Neural cell (in vitro differentiated cells): Measurements from ENCODE around the gene INPP1. TPM values are rescaled to one million over a fixed set of nuclear protein-coding genes. Genes with fewer than 3 reads are reported as not detected.

ENCODE experiments used
- H2AFZ ChIP-seq: fragments of 200-600, 300-800 bp; sonication (generic), shearing (Covaris generic); 2 replicates; pipeline ENCODE4 v1.6.0; 2014; ENCODE audit warnings: low read depth, mild to moderate bottlenecking, antibody characterized with exemption, low read length, moderate library complexity
- H3F3A ChIP-seq: fragments of 200-600 bp; shearing (Covaris generic); 2 replicates; pipeline ENCODE4 v1.6.1; 2016; ENCODE audit warnings: mild to moderate bottlenecking, moderate library complexity, mixed read lengths, antibody characterized with exemption, low read length; ENCODE audit not compliant: insufficient read depth, poor library complexity, severe bottlenecking
- H3K27ac ChIP-seq: fragments of 200-600, 300-800 bp; sonication (generic), shearing (Covaris generic); 2 replicates; pipeline ENCODE4 v1.5.1; 2014; ENCODE audit warnings: mild to moderate bottlenecking, low read length, moderate library complexity
- H3K27me3 ChIP-seq: fragments of 300-800, 200-600 bp; sonication (generic), shearing (Covaris generic); 2 replicates; pipeline ENCODE4 v1.6.0; 2014; ENCODE audit warnings: mild to moderate bottlenecking, low read depth, low read length, moderate library complexity; ENCODE audit not compliant: insufficient read depth
- H3K36me3 ChIP-seq: fragments of 300-800, 200-600 bp; sonication (generic), shearing (Covaris generic); 2 replicates; pipeline ENCODE4 v1.5.1; 2014; ENCODE audit warnings: mild to moderate bottlenecking, antibody characterized with exemption, low read length, moderate library complexity; ENCODE audit not compliant: insufficient read depth
- H3K4me2 ChIP-seq: fragments of 300-800, 200-600 bp; sonication (generic), shearing (Covaris generic); 2 replicates; pipeline ENCODE4 v1.6.0; 2014; ENCODE audit warnings: mild to moderate bottlenecking, low read length
- H3K4me3 ChIP-seq: fragments of 300-800, 200-600 bp; sonication (generic), shearing (Covaris generic); 2 replicates; pipeline ENCODE4 v1.5.1; 2014; ENCODE audit warnings: mild to moderate bottlenecking, low read length, moderate library complexity
- H3K79me2 ChIP-seq: fragments of 200-600 bp; shearing (Covaris generic); replicated peaks from 2 replicates; pipeline ENCODE4 v1.6.0; 2014; ENCODE audit warnings: mild to moderate bottlenecking, low read length, moderate library complexity; ENCODE audit not compliant: insufficient read depth
- H3K9ac ChIP-seq: fragments of 300-800, 200-600 bp; sonication (generic), shearing (Covaris generic); 2 replicates; pipeline ENCODE4 v1.6.1; 2016; ENCODE audit warnings: mild to moderate bottlenecking, low read length, mixed read lengths
- H3K9me2 ChIP-seq: fragments of 200-600 bp; shearing (Covaris generic); 2 replicates; pipeline ENCODE4 v1.6.1; 2016; ENCODE audit warnings: mild to moderate bottlenecking, low read length, mixed read lengths; ENCODE audit not compliant: insufficient read depth
- H3K9me3 ChIP-seq: fragments of 200-600, 300-800 bp; sonication (generic), shearing (Covaris generic); 2 replicates; pipeline ENCODE4 v1.6.1; 2016; ENCODE audit warnings: mild to moderate bottlenecking, mixed run types, low read length, moderate library complexity, mixed read lengths
- H4K20me1 ChIP-seq: fragments of 200-600 bp; shearing (Covaris generic); 2 replicates; pipeline ENCODE4 v1.6.1; 2016; ENCODE audit warnings: mild to moderate bottlenecking, mixed run types; ENCODE audit not compliant: insufficient read depth
- EP300 ChIP-seq: fragments of 450-650 bp; conservative IDR thresholded peaks from 2 replicates; pipeline ENCODE4 v1.6.1; 2014; ENCODE audit warnings: antibody characterized with exemption, mild to moderate bottlenecking, moderate library complexity; ENCODE audit not compliant: poor library complexity, severe bottlenecking
- EZH2 ChIP-seq: fragments of 200-600, 300-800 bp; shearing (Covaris generic), sonication (generic); IDR thresholded peaks from 2 replicates; pipeline ENCODE4 v1.6.1; 2014; ENCODE audit warnings: antibody characterized with exemption, low read length, borderline replicate concordance, mild to moderate bottlenecking; ENCODE audit not compliant: insufficient read depth, poor library complexity, severe bottlenecking
- MXI1 ChIP-seq: fragments of 450-650 bp; conservative IDR thresholded peaks from 2 replicates; pipeline ENCODE4 v1.6.1; 2014; ENCODE audit warnings: antibody characterized with exemption, mild to moderate bottlenecking; ENCODE audit not compliant: poor library complexity, severe bottlenecking
- POLR2AphosphoS5 ChIP-seq: IDR thresholded peaks from 2 replicates; pipeline ENCODE4 v1.6.1; 2012
- RAD21 ChIP-seq: fragments of 450-650 bp; conservative IDR thresholded peaks from 2 replicates; pipeline ENCODE4 v1.6.1; 2014; ENCODE audit warnings: antibody characterized with exemption, mild to moderate bottlenecking, moderate library complexity
- SMC3 ChIP-seq: fragments of 450-650 bp; conservative IDR thresholded peaks from 2 replicates; pipeline ENCODE4 v1.6.1; 2014; ENCODE audit warnings: antibody characterized with exemption, mild to moderate bottlenecking, moderate library complexity; ENCODE audit not compliant: poor library complexity
- TAF1 ChIP-seq: IDR thresholded peaks from 2 replicates; pipeline ENCODE4 v1.6.1; 2012; ENCODE audit warnings: low read depth
- polyA plus RNA-seq: library from polyadenylated mRNA; depleted of rRNA; stranded (reverse); fragments of >200 nt; gene quantifications from 2 replicates; pipeline ENCODE4 v1.2.3, GENCODE V29; 2014
- TF ChIP-seq, protein P1 (sequence below): IDR thresholded peaks from 2 replicates; pipeline ENCODE4 v1.6.1; 2012; ENCODE audit warnings: borderline replicate concordance
- TF ChIP-seq, protein P2 (sequence below): fragments of 450-650 bp; IDR thresholded peaks from 2 replicates; pipeline ENCODE4 v1.5.1; 2014; ENCODE audit warnings: antibody characterized with exemption, mild to moderate bottlenecking, moderate library complexity; ENCODE audit not compliant: poor library complexity, severe bottlenecking

INPP1 gene
- polyA plus RNA-seq, 1 donor from 2014 or later, result 15.1 TPM

DNA sequence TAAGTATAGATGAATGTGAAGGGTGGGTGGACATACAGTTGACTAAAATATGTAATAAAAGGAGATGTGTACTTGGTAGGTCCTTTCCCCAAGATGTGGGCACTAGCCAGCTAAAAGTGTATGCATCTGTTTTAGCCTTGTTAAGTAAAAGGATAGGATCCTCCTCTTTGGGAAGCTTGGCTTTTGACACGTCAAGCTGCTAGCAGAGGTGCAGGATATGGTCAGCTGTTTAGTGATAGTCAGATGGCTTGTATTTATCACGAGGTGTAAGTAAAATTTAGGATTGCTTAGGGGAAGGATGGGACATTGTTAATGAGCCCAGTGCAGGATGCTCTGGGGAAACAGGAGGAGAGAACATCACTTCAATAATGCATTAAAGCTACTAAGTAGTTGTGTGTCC is 66.2 kb downstream of the INPP1 start:
- Histone ChIP-seq H3K9me2 (no peaks in the 10 kb centered on the region), H3K36me3 (no peaks in the 10 kb centered on the region), H3K4me2 (peak overlapping the region; percentile 96), H3K79me2 (peaks cover 17% of the 10 kb centered on the region), H4K20me1 (no peaks in the 10 kb centered on the region), H3K9me3 (no peaks in the 10 kb centered on the region), H3K27me3 (peaks cover 7% of the 10 kb centered on the region), H2AFZ (peak overlapping the region; percentile 73), H3F3A (no peaks in the 10 kb centered on the region), H3K9ac (peak overlapping the region; percentile 89), H3K27ac (peak overlapping the region; percentile 77), H3K4me3 (peak overlapping the region; percentile 87)
- TF ChIP-seq SMC3 (no peak), POLR2AphosphoS5 (no peak), EP300 (no peak), RAD21 (no peak), TAF1 (no peak), EZH2 (no peak), MXI1 (no peak)
- TF ChIP-seq, protein P1, sequence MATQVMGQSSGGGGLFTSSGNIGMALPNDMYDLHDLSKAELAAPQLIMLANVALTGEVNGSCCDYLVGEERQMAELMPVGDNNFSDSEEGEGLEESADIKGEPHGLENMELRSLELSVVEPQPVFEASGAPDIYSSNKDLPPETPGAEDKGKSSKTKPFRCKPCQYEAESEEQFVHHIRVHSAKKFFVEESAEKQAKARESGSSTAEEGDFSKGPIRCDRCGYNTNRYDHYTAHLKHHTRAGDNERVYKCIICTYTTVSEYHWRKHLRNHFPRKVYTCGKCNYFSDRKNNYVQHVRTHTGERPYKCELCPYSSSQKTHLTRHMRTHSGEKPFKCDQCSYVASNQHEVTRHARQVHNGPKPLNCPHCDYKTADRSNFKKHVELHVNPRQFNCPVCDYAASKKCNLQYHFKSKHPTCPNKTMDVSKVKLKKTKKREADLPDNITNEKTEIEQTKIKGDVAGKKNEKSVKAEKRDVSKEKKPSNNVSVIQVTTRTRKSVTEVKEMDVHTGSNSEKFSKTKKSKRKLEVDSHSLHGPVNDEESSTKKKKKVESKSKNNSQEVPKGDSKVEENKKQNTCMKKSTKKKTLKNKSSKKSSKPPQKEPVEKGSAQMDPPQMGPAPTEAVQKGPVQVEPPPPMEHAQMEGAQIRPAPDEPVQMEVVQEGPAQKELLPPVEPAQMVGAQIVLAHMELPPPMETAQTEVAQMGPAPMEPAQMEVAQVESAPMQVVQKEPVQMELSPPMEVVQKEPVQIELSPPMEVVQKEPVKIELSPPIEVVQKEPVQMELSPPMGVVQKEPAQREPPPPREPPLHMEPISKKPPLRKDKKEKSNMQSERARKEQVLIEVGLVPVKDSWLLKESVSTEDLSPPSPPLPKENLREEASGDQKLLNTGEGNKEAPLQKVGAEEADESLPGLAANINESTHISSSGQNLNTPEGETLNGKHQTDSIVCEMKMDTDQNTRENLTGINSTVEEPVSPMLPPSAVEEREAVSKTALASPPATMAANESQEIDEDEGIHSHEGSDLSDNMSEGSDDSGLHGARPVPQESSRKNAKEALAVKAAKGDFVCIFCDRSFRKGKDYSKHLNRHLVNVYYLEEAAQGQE, result no peak
- TF ChIP-seq, protein P2, sequence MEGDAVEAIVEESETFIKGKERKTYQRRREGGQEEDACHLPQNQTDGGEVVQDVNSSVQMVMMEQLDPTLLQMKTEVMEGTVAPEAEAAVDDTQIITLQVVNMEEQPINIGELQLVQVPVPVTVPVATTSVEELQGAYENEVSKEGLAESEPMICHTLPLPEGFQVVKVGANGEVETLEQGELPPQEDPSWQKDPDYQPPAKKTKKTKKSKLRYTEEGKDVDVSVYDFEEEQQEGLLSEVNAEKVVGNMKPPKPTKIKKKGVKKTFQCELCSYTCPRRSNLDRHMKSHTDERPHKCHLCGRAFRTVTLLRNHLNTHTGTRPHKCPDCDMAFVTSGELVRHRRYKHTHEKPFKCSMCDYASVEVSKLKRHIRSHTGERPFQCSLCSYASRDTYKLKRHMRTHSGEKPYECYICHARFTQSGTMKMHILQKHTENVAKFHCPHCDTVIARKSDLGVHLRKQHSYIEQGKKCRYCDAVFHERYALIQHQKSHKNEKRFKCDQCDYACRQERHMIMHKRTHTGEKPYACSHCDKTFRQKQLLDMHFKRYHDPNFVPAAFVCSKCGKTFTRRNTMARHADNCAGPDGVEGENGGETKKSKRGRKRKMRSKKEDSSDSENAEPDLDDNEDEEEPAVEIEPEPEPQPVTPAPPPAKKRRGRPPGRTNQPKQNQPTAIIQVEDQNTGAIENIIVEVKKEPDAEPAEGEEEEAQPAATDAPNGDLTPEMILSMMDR, result no peak

DNA sequence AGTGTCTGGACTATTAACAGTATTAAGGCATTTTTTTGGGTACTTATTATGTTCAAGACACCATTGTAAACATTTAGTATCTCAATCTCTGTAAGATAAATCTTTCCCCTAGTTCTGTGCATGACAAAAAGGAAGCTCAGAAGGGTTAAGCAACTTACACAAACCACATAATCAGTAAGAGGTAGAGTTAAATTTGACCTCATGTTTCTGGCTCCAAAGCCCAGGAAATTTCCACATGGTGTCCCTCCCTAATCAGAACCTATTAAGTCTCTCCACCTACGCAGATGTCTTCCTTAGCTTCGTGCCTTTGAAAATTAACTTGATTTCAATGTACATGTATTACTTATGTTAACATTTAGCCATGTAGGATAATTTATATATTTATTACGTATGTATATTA is 66.8 kb downstream of the INPP1 start:
- no peaks in the 10 kb centered on the region for H3K9me3 ChIP-seq
- no peaks in the 10 kb centered on the region for H4K20me1 ChIP-seq
- peak overlapping the region; percentile 87 for H3K4me3 ChIP-seq
- H3K9me2 ChIP-seq, result no peaks in the 10 kb centered on the region
- peaks cover 7% of the 10 kb centered on the region for H3K27me3 ChIP-seq
- H3K79me2 ChIP-seq, result peaks cover 17% of the 10 kb centered on the region
- H3K9ac ChIP-seq, result no peak overlapping the region
- no peaks in the 10 kb centered on the region for H3F3A ChIP-seq
- H3K4me2 ChIP-seq, result peak overlapping the region; percentile 96
- no peak overlapping the region for H2AFZ ChIP-seq
- no peak overlapping the region for H3K27ac ChIP-seq
- TF ChIP-seq, protein P1, result no peak
- TF ChIP-seq TAF1 (no peak), EZH2 (no peak), EP300 (no peak), RAD21 (no peak), SMC3 (no peak), POLR2AphosphoS5 (no peak), MXI1 (no peak)
- TF ChIP-seq, protein P2, result no peak
- no peaks in the 10 kb centered on the region for H3K36me3 ChIP-seq
